Lower leg skin (tissue), 4 donors: ENCODE results near the gene DCLRE1B. TPM values are rescaled to one million over a fixed set of nuclear protein-coding genes. Genes with fewer than 3 reads are reported as not detected.

Source experiments
- DNase-seq, 2 donors: peaks; one replicate each; pipeline ENCODE4 v3.0.0-alpha.2; 2019; ENCODE audit warnings: low spot score in 2 of 2
- H3K4me3 ChIP-seq: fragments of 200-600 bp; sonication (generic); 2 replicates; pipeline ENCODE4 v1.5.1; 2017; ENCODE audit warnings: mild to moderate bottlenecking, low read depth; ENCODE audit not compliant: poor library complexity, severe bottlenecking
- POLR2A ChIP-seq, 2 donors: fragments of 450-650 bp; IDR thresholded peaks; one replicate each; pipeline ENCODE4 v1.6.1; 2016 to 2017; ENCODE audit warnings: antibody characterized with exemption in 2 of 2, mild to moderate bottlenecking in 1 of 2, moderate library complexity in 1 of 2
- WGBS, 2 donors: methylation state at CpG; one replicate each; pipeline ENCODE4 v1.1.5; 2018; 5-methylcytosine and 5-hydroxymethylcytosine counted together
- intact Hi-C: fragments of 100-400 bp; cut with DNase I; formaldehyde crosslinking; loops from one replicate; pipeline ENCODE4 v1.15.0; 2023; ENCODE audit warnings: low total_unique reads
- total RNA-seq, 4 donors: library from RNA; depleted of rRNA; stranded (reverse); fragments of >200 nt; gene quantifications; one replicate each; pipeline ENCODE4 v1.1.0, GENCODE V29; 2016
- TF ChIP-seq, protein P1 (sequence below), 3 donors: fragments of 450-650 bp; IDR thresholded peaks; one replicate each; pipeline ENCODE4 v1.5.1; 2016; ENCODE audit warnings: antibody characterized with exemption in 3 of 3, mild to moderate bottlenecking in 3 of 3, moderate library complexity in 2 of 3

The DCLRE1B gene
- total RNA-seq, 4 donors from 2014 or later: 2.1 to 4.4 (median 3.5) TPM

DNA sequence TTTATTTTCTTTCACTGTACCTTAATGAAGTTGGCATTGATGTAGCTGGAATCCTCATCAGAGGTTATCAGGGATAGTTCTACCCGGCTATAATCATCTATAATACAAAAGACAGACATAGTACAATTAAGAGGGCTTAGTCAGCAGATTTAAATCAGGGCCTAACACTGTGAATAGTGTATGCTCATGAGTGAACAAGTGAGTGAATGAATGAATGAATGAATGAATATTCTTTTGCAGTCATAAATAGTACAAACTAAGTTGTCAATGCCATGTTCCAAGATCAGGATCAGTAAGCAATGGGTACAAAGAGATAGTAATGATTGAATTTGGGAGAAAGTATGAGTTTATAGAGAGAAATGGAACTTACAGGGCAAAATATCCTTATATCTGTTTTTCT, 46.1 kb upstream of the DCLRE1B start:
- no peak for DNase-seq
- intact Hi-C loops: no loop called here
- TF ChIP-seq POLR2A (IDR thresholded peaks at IDR 0.05): no peak
- TF ChIP-seq, protein P1, sequence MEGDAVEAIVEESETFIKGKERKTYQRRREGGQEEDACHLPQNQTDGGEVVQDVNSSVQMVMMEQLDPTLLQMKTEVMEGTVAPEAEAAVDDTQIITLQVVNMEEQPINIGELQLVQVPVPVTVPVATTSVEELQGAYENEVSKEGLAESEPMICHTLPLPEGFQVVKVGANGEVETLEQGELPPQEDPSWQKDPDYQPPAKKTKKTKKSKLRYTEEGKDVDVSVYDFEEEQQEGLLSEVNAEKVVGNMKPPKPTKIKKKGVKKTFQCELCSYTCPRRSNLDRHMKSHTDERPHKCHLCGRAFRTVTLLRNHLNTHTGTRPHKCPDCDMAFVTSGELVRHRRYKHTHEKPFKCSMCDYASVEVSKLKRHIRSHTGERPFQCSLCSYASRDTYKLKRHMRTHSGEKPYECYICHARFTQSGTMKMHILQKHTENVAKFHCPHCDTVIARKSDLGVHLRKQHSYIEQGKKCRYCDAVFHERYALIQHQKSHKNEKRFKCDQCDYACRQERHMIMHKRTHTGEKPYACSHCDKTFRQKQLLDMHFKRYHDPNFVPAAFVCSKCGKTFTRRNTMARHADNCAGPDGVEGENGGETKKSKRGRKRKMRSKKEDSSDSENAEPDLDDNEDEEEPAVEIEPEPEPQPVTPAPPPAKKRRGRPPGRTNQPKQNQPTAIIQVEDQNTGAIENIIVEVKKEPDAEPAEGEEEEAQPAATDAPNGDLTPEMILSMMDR (IDR thresholded peaks at IDR 0.05): no peak
- no peak overlapping the region for H3K4me3 ChIP-seq
- 70 to 82% methylated on average over 1 of the region's 1 CpG for WGBS, 2 donors

DNA sequence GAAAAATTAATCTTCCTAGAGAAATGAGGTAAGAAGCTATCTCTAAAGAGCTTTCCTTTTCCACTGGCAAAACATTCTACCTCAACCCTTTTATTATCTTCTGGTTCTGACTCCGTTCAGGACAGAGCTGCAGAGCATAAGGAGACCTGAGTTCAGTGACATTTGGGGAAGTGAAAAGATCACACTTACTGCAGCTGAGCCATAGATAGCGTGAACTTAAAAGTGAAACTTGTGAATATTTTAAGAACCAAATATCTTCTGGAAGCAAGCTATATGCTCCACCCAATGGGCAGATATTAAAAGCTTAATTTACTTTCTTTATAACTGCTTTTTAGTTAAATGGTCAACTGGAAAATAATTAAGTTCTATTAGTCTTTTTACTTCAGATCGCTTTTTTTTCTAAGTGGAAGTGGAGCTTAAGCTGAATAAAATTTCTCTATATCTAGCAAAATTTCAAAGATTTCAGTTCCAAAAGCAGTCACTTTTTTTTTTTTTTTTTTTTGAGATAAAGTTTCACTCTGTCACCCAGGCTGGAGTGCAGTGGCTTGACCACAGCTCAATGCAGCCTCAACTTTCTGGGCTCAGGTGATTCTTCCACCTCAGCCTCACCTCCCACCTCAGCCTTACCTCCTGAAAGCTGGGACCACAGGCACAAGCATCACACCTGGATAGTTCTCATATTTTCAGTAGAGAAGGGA, 45.5 kb upstream of the DCLRE1B start:
- H3K4me3 ChIP-seq: no peak overlapping the region
- 57 to 61% methylated on average over 3 of the region's 3 CpGs for WGBS, 2 donors
- no peak for DNase-seq
- TF ChIP-seq POLR2A (IDR thresholded peaks at IDR 0.05): no peak
- TF ChIP-seq, protein P1 (IDR thresholded peaks at IDR 0.05): no peak
- intact Hi-C loops: no loop called here

DNA sequence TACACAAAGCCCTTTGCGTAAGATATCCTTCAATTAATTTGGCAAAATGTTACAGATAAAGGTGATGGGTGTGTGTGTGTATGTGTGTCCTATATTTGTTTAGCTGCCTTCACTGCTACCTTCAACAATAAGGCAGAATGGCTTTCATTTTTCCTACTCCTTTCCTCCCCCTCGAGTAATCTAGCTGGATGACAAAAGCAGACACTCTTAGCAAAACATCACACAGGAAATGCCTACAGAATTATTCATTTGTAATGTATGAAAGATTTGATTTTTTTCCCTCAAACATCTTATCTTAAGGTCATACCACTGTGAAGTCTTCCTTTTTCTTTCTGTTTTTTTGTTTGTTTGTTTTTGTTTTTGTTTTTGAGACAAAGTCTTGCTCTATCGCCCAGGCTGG, 44.2 kb upstream of the DCLRE1B start:
- TF ChIP-seq, protein P1 (IDR thresholded peaks at IDR 0.05): no peak
- no peak for TF ChIP-seq POLR2A (IDR thresholded peaks at IDR 0.05)
- DNase-seq: no peak
- no peak overlapping the region for H3K4me3 ChIP-seq
- WGBS, 2 donors: 68 to 73% methylated on average over 3 of the region's 3 CpGs
- intact Hi-C loops: no loop called here

DNA sequence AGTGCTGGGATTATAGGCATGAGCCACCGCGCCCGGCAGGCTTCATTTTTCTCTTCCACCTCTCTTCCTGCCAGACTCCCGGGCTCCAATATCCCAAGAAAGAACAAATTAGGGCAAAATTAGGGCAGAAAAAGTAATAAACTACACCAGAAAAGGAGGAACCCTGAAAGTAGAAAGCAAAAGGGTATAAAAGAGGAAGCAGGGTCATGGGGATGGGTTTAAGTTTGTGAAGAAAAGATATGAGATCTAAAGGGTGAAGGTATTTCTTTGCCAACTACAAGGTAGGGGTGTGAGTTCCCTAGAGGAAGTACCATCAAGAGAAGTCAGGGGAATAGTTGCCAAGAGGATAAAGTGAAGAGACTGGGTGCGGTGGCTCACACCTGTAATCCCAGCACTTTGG, 43.5 kb upstream of the DCLRE1B start:
- TF ChIP-seq POLR2A (IDR thresholded peaks at IDR 0.05): no peak
- TF ChIP-seq, protein P1 (IDR thresholded peaks at IDR 0.05): no peak
- intact Hi-C loops: no loop called here
- no peak for DNase-seq
- H3K4me3 ChIP-seq: no peak overlapping the region
- 92 to 93% methylated on average over 5 of the region's 5 CpGs for WGBS, 2 donors

DNA sequence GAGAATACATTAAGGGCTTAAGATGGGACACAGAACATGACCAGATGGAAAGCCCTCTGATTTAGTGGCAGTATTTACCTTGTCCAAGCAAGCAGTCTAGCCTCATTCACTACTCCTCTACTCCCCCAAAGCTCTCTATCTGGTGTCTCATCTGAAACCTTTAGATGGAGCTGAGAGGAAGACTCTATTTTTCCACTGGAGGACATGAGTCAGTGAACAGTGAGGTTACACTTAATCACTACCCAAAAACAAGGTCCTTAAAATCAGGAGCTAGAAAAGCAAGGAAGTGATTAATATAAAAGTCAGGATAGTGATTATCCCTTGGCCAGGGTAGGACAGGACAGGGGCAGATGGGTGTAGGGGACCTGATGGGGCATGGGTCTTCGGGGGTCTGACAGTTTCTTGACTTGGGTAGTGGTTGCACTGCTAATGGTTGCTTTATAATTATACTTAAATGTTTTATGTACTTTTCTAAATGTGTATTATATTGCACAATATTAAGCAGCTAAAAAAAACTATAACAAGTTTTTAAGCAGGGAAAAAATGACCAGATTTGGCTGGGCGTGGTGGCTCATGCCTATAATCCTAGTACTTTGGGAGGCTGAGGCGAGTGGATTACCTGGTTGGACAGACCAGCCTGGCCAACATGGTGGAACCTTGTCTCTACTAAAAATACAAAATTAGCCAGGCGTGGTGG, 36.6 kb upstream of the DCLRE1B start:
- intact Hi-C loops: no loop called here

More for the DNA sequence above, 36.6 kb upstream of the DCLRE1B start:
- no peak for DNase-seq
- 86 to 93% methylated on average over 4 of the region's 4 CpGs for WGBS, 2 donors
- H3K4me3 ChIP-seq: no peak overlapping the region
- TF ChIP-seq, protein P1 (IDR thresholded peaks at IDR 0.05): no peak
- no peak for TF ChIP-seq POLR2A (IDR thresholded peaks at IDR 0.05)
